Smooth muscle cell (in vitro differentiated cells): ENCODE data around the gene USP32. TPM values are rescaled to one million over a fixed set of nuclear protein-coding genes. Genes with fewer than 3 reads are reported as not detected.

ENCODE experiments used
- DNase-seq: peaks from one replicate; lab custom pipeline; 2025; ENCODE audit not compliant: unreplicated experiment; lab: John Stamatoyannopoulos, UW
- H2AFZ ChIP-seq: fragments of 200-600 bp; sonication (generic); 2 replicates; pipeline ENCODE4 v1.6.0; 2016; ENCODE audit warnings: antibody characterized with exemption, low read depth, mild to moderate bottlenecking
- H3F3A ChIP-seq: fragments of 200-600 bp; sonication (generic); 2 replicates; pipeline ENCODE4 v1.6.0; 2017; ENCODE audit warnings: antibody characterized with exemption, low read depth
- H3K27ac ChIP-seq: fragments of 200-600 bp; sonication (generic); 2 replicates; pipeline ENCODE4 v1.5.1; 2016; ENCODE audit warnings: low read depth, mild to moderate bottlenecking
- H3K27me3 ChIP-seq: fragments of 200-600 bp; sonication (generic); 2 replicates; pipeline ENCODE4 v1.6.1; 2016; ENCODE audit warnings: low read depth, mild to moderate bottlenecking
- H3K36me3 ChIP-seq: fragments of 200-600 bp; sonication (generic); 2 replicates; pipeline ENCODE4 v1.5.1; 2016; ENCODE audit warnings: low read depth
- H3K4me1 ChIP-seq: fragments of 200-600 bp; sonication (generic); 2 replicates; pipeline ENCODE4 v1.5.1; 2016; ENCODE audit warnings: low read depth
- H3K4me2 ChIP-seq: fragments of 200-600 bp; sonication (generic); 2 replicates; pipeline ENCODE4 v1.6.0; 2016; ENCODE audit warnings: mild to moderate bottlenecking
- H3K4me3 ChIP-seq: fragments of 200-600 bp; sonication (generic); 2 replicates; pipeline ENCODE4 v1.5.1; 2016; ENCODE audit warnings: mild to moderate bottlenecking
- H3K79me2 ChIP-seq: fragments of 200-600 bp; sonication (generic); 2 replicates; pipeline ENCODE4 v1.6.0; 2016; ENCODE audit warnings: low read depth, mild to moderate bottlenecking
- H3K9ac ChIP-seq: fragments of 200-600 bp; sonication (generic); 2 replicates; pipeline ENCODE4 v1.6.0; 2016; ENCODE audit warnings: low read depth
- H3K9me3 ChIP-seq: fragments of 200-600 bp; sonication (generic); replicated peaks from 2 replicates; pipeline ENCODE4 v1.5.1; 2016; ENCODE audit warnings: low read depth
- H4K20me1 ChIP-seq: fragments of 200-600 bp; sonication (generic); 2 replicates; pipeline ENCODE4 v1.6.0; 2016; ENCODE audit warnings: low read depth
- CTCF ChIP-seq: fragments of 200-600 bp; sonication (generic); IDR thresholded peaks from 2 replicates; pipeline ENCODE4 v1.5.1; 2017; ENCODE audit warnings: borderline replicate concordance, mild to moderate bottlenecking, antibody characterized with exemption; ENCODE audit not compliant: insufficient read depth, poor library complexity, severe bottlenecking
- WGBS: methylation state at CpG from one replicate; pipeline ENCODE4 v1.1.7; 2016; ENCODE audit warnings: low lambda C conversion rate; 5-methylcytosine and 5-hydroxymethylcytosine counted together
- polyA plus RNA-seq: library from polyadenylated mRNA; unstranded; fragments of >200 nt; fragmentation: Nextera tagmentation; extraction: Ambion mirVana; gene quantifications from 2 replicates; pipeline ENCODE4 v1.2.1, GENCODE V29; 2016
- total RNA-seq: library from RNA; depleted of rRNA; stranded (reverse); fragments of >200 nt; gene quantifications from 2 replicates; pipeline ENCODE4 v1.2.3, GENCODE V29; 2014

Gene USP32
- total and polyA plus RNA-seq, 2 experiments from 2014 or later: 10.5 to 21.7 TPM

GRCh38 chr17:60372790-60373483 is 19.0 kb downstream of the USP32 start:
- WGBS: 86% methylated on average over 6 of the region's 6 CpGs
- H3K79me2 ChIP-seq: peaks cover 70% of the 10 kb centered on the region
- H3K27ac ChIP-seq: peak overlapping the region; percentile 88

GRCh38 chr17:60371818-60372510 is 20.0 kb downstream of the USP32 start:
- no peak for TF ChIP-seq CTCF
- peaks cover 75% of the 10 kb centered on the region for H4K20me1 ChIP-seq
- H3K79me2 ChIP-seq: peaks cover 68% of the 10 kb centered on the region
- WGBS: 75% methylated on average over 4 of the region's 4 CpGs
- DNase-seq: no peak
- H3K4me2 ChIP-seq: no peak overlapping the region
- peak overlapping the region; percentile 88 for H3K27ac ChIP-seq
- no peaks in the 10 kb centered on the region for H3K27me3 ChIP-seq
- no peak overlapping the region for H2AFZ ChIP-seq
- H3K36me3 ChIP-seq: no peaks in the 10 kb centered on the region
- no peak overlapping the region for H3K4me3 ChIP-seq
- H3K4me1 ChIP-seq: no peaks in the 10 kb centered on the region
- no peaks in the 10 kb centered on the region for H3F3A ChIP-seq
- no peaks in the 10 kb centered on the region for H3K9me3 ChIP-seq
- no peak overlapping the region for H3K9ac ChIP-seq

More at GRCh38 chr17:60372790-60373483, 19.0 kb downstream of the USP32 start:
- Histone ChIP-seq H3K4me3 (no peak overlapping the region), H3K27me3 (no peaks in the 10 kb centered on the region), H3K36me3 (no peaks in the 10 kb centered on the region), H3F3A (no peaks in the 10 kb centered on the region), H4K20me1 (peaks cover 76% of the 10 kb centered on the region), H3K4me1 (no peaks in the 10 kb centered on the region), H3K4me2 (peak overlapping the region; percentile 59), H3K9me3 (no peaks in the 10 kb centered on the region), H2AFZ (no peak overlapping the region), H3K9ac (peak overlapping the region; percentile 30)
- no peak for DNase-seq
- no peak for TF ChIP-seq CTCF

GRCh38 chr17:60371416-60371815 is 20.5 kb downstream of the USP32 start:
- Histone ChIP-seq H2AFZ (no peak overlapping the region), H4K20me1 (peaks cover 78% of the 10 kb centered on the region), H3K4me1 (no peaks in the 10 kb centered on the region), H3K9ac (no peak overlapping the region), H3K27ac (no peak overlapping the region), H3K27me3 (no peaks in the 10 kb centered on the region), H3K36me3 (no peaks in the 10 kb centered on the region), H3K9me3 (no peaks in the 10 kb centered on the region), H3K79me2 (peaks cover 71% of the 10 kb centered on the region), H3K4me2 (no peak overlapping the region), H3K4me3 (no peak overlapping the region), H3F3A (no peaks in the 10 kb centered on the region)
- WGBS: 98% methylated on average over 3 of the region's 3 CpGs
- no peak for TF ChIP-seq CTCF
- no peak for DNase-seq

GRCh38 chr17:60369727-60370126 is 22.2 kb downstream of the USP32 start:
- WGBS: 90% methylated on average over 2 of the region's 2 CpGs
- Histone ChIP-seq H3K27ac (no peak overlapping the region), H3K4me3 (no peak overlapping the region), H3K27me3 (no peaks in the 10 kb centered on the region), H3K9me3 (no peaks in the 10 kb centered on the region), H3K36me3 (no peaks in the 10 kb centered on the region), H3K79me2 (peaks cover 80% of the 10 kb centered on the region), H2AFZ (no peak overlapping the region), H4K20me1 (peaks cover 89% of the 10 kb centered on the region), H3K4me1 (no peaks in the 10 kb centered on the region), H3K4me2 (no peak overlapping the region), H3K9ac (no peak overlapping the region), H3F3A (no peaks in the 10 kb centered on the region)
- no peak for DNase-seq
- no peak for TF ChIP-seq CTCF
